HepG2 (cell line): ENCODE data around the gene ZNF154. TPM values are rescaled to one million over a fixed set of nuclear protein-coding genes. Genes with fewer than 3 reads are reported as not detected.
A peak's percentile ranks its signal among the peaks of the same experiment; 100 is the strongest.

ENCODE experiments used
- ARNT ChIP-seq: fragments of 450-650 bp; IDR thresholded peaks from 2 replicates; pipeline ENCODE4 v1.6.1; 2017
- CBX5 ChIP-seq: sonication (generic); formaldehyde crosslinking; IDR thresholded peaks from 2 replicates; pipeline ENCODE4 v1.4.0; 2020; ENCODE audit warnings: missing genetic modification reagents, borderline replicate concordance
- FOXA1 ChIP-seq, 2 experiments: fragments of 450-650 bp in 1 of 2; sonication (generic) in 1 of 2; formaldehyde crosslinking in 1 of 2; IDR thresholded peaks; 2 replicates each; pipeline versions ENCODE4 v1.4.0 to v1.6.1; 2016 to 2020; ENCODE audit warnings: missing genetic modification reagents in 1 of 2
- FOXK1 ChIP-seq: sonication (generic); formaldehyde crosslinking; IDR thresholded peaks from 2 replicates; pipeline ENCODE4 v1.4.0; 2020; ENCODE audit warnings: low read depth, missing genetic modification reagents, borderline replicate concordance
- GZF1 ChIP-seq: sonication (generic); formaldehyde crosslinking; IDR thresholded peaks from 2 replicates; pipeline ENCODE4 v1.5.1; 2020; ENCODE audit warnings: mild to moderate bottlenecking, missing genetic modification reagents
- MXD3 ChIP-seq: IDR thresholded peaks from 2 replicates; pipeline ENCODE4 v1.6.1; 2016; ENCODE audit warnings: mild to moderate bottlenecking, missing biosample characterization, missing genetic modification reagents
- NFYB ChIP-seq: sonication (generic); formaldehyde crosslinking; IDR thresholded peaks from 2 replicates; pipeline ENCODE4 v1.4.0; 2020; ENCODE audit warnings: missing genetic modification reagents
- PHF20 ChIP-seq: sonication (generic); formaldehyde crosslinking; IDR thresholded peaks from 2 replicates; pipeline ENCODE4 v1.5.0; 2020; ENCODE audit warnings: mild to moderate bottlenecking, missing genetic modification reagents
- SMC3 ChIP-seq: IDR thresholded peaks from 2 replicates; pipeline ENCODE4 v1.6.1; 2011; ENCODE audit warnings: low read length, improper control_type of control experiment
- TBP ChIP-seq: sonication (generic); formaldehyde crosslinking; IDR thresholded peaks from 2 replicates; pipeline ENCODE4 v1.5.0; 2020; ENCODE audit warnings: missing genetic modification reagents
- TCF12 ChIP-seq, 2 experiments: fragments of 450-650 bp in 1 of 2; sonication (generic) in 1 of 2; formaldehyde crosslinking in 1 of 2; IDR thresholded peaks; 2 replicates each; pipeline versions ENCODE4 v1.6.1 to v1.8.0; 2017 to 2022; ENCODE audit warnings: antibody characterized with exemption in 1 of 2, mild to moderate bottlenecking in 1 of 2, missing genetic modification reagents in 1 of 2, moderate library complexity in 1 of 2
- TGIF2 ChIP-seq: IDR thresholded peaks from 2 replicates; pipeline ENCODE4 v1.6.1; 2016; ENCODE audit warnings: control low read depth, missing compliant biosample characterization
- U2AF2 ChIP-seq: fragments of 200-400 bp; formaldehyde crosslinking; IDR thresholded peaks from 2 replicates; pipeline ENCODE4 v1.6.1; 2017; ENCODE audit warnings: low read depth, mild to moderate bottlenecking, low read length
- ZBTB2 ChIP-seq: sonication (generic); formaldehyde crosslinking; IDR thresholded peaks from 2 replicates; pipeline ENCODE4 v1.8.0; 2022; ENCODE audit warnings: low read depth, missing genetic modification reagents
- ZNF121 ChIP-seq: sonication (generic); formaldehyde crosslinking; IDR thresholded peaks from 2 replicates; pipeline ENCODE4 v1.5.0; 2020; ENCODE audit warnings: mild to moderate bottlenecking, missing genetic modification reagents
- ZNF138 ChIP-seq: sonication (generic); formaldehyde crosslinking; IDR thresholded peaks from 2 replicates; pipeline ENCODE4 v1.5.0; 2020; ENCODE audit warnings: mild to moderate bottlenecking, low read depth, missing genetic modification reagents
- ZNF205 ChIP-seq: IDR thresholded peaks from 2 replicates; pipeline ENCODE4 v1.6.1; 2018; ENCODE audit warnings: missing biosample characterization, missing genetic modification reagents
- ZNF264 ChIP-seq: sonication (generic); formaldehyde crosslinking; IDR thresholded peaks from 2 replicates; pipeline ENCODE4 v1.4.0; 2020; ENCODE audit warnings: missing genetic modification reagents
- ZNF292 ChIP-seq: sonication (generic); formaldehyde crosslinking; IDR thresholded peaks from 2 replicates; pipeline ENCODE4 v1.8.1; 2022; ENCODE audit warnings: mild to moderate bottlenecking, low read depth, missing genetic modification reagents, borderline replicate concordance
- ZNF460 ChIP-seq: sonication (generic); formaldehyde crosslinking; IDR thresholded peaks from 2 replicates; pipeline ENCODE4 v1.5.1; 2020; ENCODE audit warnings: missing genetic modification reagents, mild to moderate bottlenecking, borderline replicate concordance
- ZNF468 ChIP-seq: sonication (generic); formaldehyde crosslinking; IDR thresholded peaks from 2 replicates; pipeline ENCODE4 v1.8.0; 2022; ENCODE audit warnings: mild to moderate bottlenecking, moderate library complexity, missing genetic modification reagents
- ZNF75D ChIP-seq: sonication (generic); formaldehyde crosslinking; IDR thresholded peaks from 2 replicates; pipeline ENCODE4 v1.8.1; 2023; ENCODE audit warnings: missing genetic modification reagents, mild to moderate bottlenecking, borderline replicate concordance
- ZNF879 ChIP-seq: sonication (generic); formaldehyde crosslinking; IDR thresholded peaks from 2 replicates; pipeline ENCODE4 v1.8.1; 2023; ENCODE audit warnings: missing genetic modification reagents
- ZSCAN20 ChIP-seq: sonication (generic); formaldehyde crosslinking; IDR thresholded peaks from 2 replicates; pipeline ENCODE4 v1.4.0; 2020; ENCODE audit warnings: missing genetic modification reagents, mild to moderate bottlenecking, borderline replicate concordance
- polyA plus RNA-seq, 8 experiments: library from polyadenylated mRNA; depleted of rRNA in 3 of 8; stranded (reverse) in 7 of 8; unstranded in 1 of 8; fragments of >200 nt; fragmentation: Illumina TruSeq in 4 of 8; extraction: Trizol in 4 of 8; gene quantifications; 2 replicates each; pipeline versions ENCODE4 v1.2.1 to v1.2.3, GENCODE V29; 2011 to 2016; ENCODE audit warnings: low read depth in 4 of 8, missing spikeins in 1 of 8, mixed read lengths in 1 of 8; ENCODE audit not compliant: insufficient read depth in 1 of 8
- total RNA-seq, 5 experiments: library from RNA; depleted of rRNA; stranded (reverse); fragments of >200 nt; fragmentation: Illumina TruSeq; extraction: Trizol; gene quantifications; 2 replicates each; pipeline ENCODE4 v1.2.3, GENCODE V29; 2016; ENCODE audit warnings: low read depth in 1 of 5
- TF ChIP-seq, protein P1 (sequence below): sonication (generic); formaldehyde crosslinking; IDR thresholded peaks from 2 replicates; pipeline ENCODE4 v1.9.0; 2021; ENCODE audit warnings: missing genetic modification reagents, mild to moderate bottlenecking, borderline replicate concordance

The ZNF154 gene
- total and polyA plus RNA-seq, 2 of the 13 experiments (the other 11 are each of a cell fraction or from before 2014, with no cell fraction given), result not detected

- 0 out of 2 replicates have a peak, but pooled peaks have one; percentile 23 for TF ChIP-seq ZNF205
- no peak for TF ChIP-seq TGIF2
- TF ChIP-seq, protein P1, sequence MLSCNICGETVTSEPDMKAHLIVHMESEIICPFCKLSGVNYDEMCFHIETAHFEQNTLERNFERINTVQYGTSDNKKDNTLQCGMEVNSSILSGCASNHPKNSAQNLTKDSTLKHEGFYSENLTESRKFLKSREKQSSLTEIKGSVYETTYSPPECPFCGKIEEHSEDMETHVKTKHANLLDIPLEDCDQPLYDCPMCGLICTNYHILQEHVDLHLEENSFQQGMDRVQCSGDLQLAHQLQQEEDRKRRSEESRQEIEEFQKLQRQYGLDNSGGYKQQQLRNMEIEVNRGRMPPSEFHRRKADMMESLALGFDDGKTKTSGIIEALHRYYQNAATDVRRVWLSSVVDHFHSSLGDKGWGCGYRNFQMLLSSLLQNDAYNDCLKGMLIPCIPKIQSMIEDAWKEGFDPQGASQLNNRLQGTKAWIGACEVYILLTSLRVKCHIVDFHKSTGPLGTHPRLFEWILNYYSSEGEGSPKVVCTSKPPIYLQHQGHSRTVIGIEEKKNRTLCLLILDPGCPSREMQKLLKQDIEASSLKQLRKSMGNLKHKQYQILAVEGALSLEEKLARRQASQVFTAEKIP (CRISPR knock-in tag), result no peak
- no peak for TF ChIP-seq GZF1 (CRISPR knock-in tag)
- peak; percentile 67; the same call in 1 of the 2 replicates for TF ChIP-seq FOXK1 (CRISPR knock-in tag)
- no peak for TF ChIP-seq TCF12 (IDR thresholded peaks at IDR 0.05)
- TF ChIP-seq TCF12 (CRISPR knock-in tag; IDR thresholded peaks at IDR 0.05), result no peak
- TF ChIP-seq PHF20 (CRISPR knock-in tag), result peak; percentile 71
- TF ChIP-seq ZNF292, result peak; percentile 36; the same call in 1 of the 2 replicates
- TF ChIP-seq ARNT, result no peak
- TF ChIP-seq ZNF121, result no peak
- no peak for TF ChIP-seq ZSCAN20 (CRISPR knock-in tag)
- TF ChIP-seq ZNF264, result no peak
- TF ChIP-seq TBP, result no peak
- TF ChIP-seq NFYB, result peak; percentile 92
- TF ChIP-seq ZBTB2 (CRISPR knock-in tag), result no peak
- TF ChIP-seq SMC3, result no peak
- TF ChIP-seq CBX5, result no peak
- TF ChIP-seq MXD3, result peak; percentile 43; the same call in 1 of the 2 replicates
- TF ChIP-seq U2AF2, result no peak
- TF ChIP-seq ZNF879, result no peak
- TF ChIP-seq ZNF460 (CRISPR knock-in tag), result no peak
- TF ChIP-seq ZNF75D, result no peak
- TF ChIP-seq ZNF138 (CRISPR knock-in tag), result no peak
- TF ChIP-seq ZNF468 (CRISPR knock-in tag), result no peak
- no peak for TF ChIP-seq FOXA1 (IDR thresholded peaks at IDR 0.05)
- peak; percentile 6; the same call in 1 of the 2 replicates for TF ChIP-seq FOXA1 (CRISPR knock-in tag; IDR thresholded peaks at IDR 0.05)
These were observed 37.8 kb upstream of the ZNF154 start, which contains the start of gene ZNF776 (continued) for GRCh38 chr19:57746580-57747471.
